Stimulated activated CD8-positive, alpha-beta memory T cell treated with anti-CD3 and anti-CD28 coated beads, Interleukin-4, amount 100 ng/mL, for 24 hours (primary cell): ENCODE measurements around the gene HOXC4.
A peak's percentile ranks its signal among the peaks of the same experiment; 100 is the strongest.
"Not testable (repeated sequence)": the region's sequence is repeated elsewhere in the genome, so short reads cannot be mapped to it uniquely, and the experiment has no call there.

Source experiments
- DNase-seq: peaks from one replicate; pipeline ENCODE4 v3.0.0-alpha.2; 2020; ENCODE audit warnings: low read depth

The HOXC4 gene

DNA sequence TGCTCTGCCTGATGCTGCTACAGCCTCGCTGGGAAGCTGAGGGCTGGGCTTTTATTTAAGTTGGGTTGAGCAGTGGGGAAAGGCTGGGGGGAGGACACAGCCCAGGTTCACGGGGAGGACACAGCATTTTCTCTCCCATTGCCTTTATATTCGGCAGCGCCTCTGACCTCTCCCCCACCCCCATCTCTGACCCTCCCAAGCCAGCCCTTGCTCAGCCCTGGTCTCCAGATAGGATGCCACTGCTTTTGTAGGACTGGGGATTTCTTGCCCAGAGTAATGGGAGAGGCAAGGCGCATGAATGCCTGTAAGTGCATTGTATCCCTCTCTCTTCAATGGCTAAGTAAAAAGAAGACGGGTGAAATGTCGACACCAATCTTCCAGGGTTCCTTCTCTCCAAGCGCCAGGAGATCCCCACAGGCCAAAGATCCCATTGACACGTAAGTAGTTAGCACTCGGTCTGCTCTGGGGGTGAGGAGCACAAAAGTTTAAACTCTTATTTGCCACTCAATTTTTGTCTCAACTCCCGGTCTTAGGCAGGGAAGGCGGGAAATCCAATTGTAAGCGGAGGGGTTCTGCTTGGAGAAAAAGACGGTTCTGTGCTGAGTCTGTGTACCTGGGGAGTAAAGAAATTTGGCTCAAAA, 4.6 kb downstream of the HOXC4 start:
- no peak for DNase-seq

DNA sequence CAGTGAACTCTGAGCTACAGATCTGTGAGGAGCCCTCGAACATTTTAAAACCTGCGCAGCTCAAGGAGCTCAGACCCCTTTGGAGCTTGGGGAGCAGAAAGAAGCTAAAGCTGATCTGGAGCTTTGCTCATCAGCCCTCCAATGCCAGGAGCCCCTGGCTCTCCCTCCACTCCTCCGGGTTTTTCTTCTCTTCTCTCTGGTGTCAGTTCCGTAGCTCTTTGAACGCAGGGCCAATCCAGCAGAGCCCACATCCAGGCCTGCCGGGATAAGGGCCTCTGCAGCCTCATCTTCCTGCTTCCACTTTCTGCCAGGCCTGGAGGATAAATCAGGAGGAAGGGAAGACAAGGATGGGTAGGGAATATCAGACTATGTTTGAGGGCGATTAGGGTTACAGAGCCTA, 6.0 kb downstream of the HOXC4 start:
- no peak for DNase-seq

DNA sequence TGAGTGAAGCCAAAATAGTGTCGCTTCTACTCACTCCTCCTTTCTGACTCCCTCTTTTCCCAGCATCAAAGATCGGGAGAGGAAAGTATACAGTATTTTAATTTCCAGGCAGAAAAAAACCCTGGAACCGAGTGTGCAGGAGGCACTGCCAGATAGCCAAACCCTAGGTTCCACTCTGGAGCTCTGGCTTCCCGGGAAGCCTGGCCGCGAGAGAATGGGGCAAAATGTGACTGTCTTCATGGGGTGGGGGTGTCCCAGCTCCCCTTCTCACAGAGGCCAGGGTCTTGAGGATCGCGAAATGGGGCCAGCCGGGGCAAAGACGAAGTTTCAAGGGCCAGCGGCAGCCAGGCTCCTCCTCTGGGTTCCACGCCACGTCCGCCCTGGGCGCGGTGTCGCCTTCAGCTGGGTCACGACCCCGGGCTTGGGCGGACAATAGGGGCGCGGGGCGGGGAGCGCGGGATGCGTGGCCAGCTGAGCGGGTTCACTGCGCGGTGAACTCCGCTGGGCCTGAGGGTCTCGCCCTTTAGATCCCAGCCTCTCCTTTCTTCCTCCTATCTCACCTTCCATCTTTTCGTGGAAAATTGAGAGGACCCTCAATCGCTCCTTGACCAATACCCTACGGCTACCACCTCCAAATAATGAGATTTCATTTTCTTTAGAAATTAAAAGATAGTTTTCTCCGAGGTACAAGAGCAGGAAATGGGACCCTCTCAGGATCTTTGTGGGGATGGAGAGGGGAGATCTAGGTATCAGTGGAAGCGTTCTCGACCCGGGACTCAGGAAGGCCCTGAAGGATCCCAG, 6.7 kb downstream of the HOXC4 start:
- no peak for DNase-seq

DNA sequence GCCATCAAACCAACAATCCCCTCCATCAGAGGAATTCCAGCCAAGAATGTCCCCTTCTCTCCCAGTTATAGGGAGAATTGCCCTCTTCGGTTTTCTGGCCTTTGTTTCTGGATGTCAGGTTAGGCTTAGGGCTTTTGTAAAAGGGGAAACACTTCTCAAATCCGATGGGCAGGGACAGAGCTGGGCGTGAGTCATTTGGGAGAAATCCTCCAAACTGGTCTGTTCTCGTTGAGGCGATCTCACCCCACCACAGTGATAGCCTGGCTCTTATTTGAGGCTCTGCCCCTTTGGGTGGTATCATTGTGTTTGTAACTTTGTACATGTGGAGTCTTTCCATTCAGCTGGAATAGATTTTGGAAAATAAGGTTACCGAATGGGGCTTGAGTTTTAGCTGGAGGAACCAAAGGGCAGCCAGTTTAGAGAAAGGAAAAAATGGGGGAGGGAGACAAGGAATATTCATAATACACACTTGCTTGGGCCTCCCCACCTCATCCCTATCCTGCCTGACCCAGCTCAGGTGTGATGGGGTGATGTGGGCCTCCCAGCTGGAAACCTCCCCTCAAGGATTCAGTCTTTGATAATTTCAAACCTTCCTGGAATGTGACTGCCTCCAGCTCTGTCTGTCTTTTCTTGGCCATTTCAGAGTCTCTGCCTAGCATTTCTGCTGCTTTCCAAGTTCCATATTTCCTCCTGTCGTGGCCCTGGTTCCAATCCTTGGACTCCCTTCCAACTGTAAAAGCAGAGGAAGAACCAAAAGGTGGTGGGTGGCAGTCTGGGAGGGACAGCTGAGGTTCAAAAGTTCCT, 7.5 kb downstream of the HOXC4 start:
- no peak for DNase-seq

DNA sequence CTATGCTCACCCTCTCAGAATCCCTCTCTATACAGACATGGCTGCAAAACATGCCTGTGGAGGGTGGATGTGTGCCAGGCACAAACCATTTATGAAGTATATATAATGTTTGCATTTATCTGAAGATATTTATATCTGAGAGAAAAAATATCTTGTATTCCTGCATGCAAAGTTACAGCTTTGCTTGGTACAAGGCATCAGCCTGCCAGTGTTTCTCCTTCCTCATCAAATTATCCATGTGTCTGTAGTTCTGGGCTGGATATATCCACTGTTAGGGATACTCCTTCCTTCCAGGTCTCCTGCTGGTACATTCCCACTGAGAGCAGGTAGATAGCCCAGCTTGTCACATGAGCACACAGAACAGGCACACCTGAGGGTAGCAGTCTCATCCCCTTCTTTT, 12.0 kb downstream of the HOXC4 start:
- DNase-seq = no peak

DNA sequence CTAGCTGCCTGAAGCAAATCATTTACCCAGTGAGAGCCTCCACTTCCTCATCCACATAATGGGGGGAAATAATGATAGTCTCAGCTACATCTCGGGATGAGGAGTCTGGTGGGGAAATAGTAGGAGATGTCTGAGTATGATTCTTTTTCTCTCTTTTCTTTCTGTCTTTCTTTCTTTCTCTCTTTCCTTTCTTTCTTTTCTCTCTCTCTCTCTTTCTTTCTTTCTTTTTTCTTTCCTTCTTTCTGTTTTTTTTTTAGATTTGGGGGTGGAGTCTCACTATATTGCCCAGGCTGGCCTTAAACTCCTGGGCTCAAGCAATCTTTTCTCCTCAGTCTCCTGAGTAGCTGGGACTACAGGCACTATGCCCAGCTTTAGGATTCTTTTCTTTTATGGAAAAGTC, 12.8 kb downstream of the HOXC4 start:
- DNase-seq = no peak

DNA sequence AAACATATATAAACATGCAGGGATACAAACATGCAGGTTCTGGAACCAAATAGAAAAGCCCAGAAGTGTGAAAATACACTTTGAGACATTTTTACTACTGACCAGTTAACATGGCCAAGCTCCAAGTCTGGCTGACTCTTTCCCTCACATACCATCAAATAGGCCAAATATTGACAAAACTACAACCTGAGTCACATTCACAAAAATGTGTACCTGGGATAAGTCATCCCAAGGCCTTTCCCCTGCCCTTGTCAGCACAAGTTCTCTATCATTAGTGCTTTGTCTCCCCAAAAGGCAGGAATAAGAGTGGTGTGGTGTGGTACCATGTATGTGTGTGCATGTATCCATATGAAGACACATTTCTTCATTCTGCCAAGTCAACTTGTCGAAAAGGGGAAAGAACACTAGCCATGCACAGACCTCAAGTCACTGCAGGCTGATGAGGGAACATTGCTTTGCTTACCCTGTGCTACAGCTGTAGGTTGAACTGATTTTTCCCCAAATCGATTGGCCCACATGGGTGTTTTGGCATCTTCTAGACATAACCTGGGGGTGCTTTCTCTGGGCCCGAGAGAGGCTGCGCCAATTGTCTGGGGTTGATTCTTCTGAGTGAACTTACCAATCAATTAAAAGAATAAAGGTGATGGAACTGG, 14.9 kb downstream of the HOXC4 start:
- DNase-seq = no peak

DNA sequence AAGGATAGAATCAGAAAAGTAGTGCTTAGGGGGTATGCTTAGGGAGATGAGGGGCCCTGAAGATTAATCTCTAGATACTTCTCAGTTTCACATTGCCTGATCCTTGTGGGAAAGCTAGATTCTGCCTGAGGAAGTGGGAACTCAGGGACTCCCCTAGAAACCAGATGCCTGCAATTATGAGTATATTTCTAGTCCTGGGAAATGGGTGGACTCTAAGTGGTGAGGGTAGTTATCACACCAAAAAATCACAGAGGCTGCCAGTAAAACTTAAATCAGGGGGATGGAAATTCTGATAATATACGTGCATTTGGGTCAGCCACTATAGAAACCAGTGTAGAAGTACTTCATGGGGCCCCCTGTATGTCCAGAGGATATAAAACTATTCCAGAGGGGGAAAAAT, 18.3 kb downstream of the HOXC4 start:
- DNase-seq = no peak

DNA sequence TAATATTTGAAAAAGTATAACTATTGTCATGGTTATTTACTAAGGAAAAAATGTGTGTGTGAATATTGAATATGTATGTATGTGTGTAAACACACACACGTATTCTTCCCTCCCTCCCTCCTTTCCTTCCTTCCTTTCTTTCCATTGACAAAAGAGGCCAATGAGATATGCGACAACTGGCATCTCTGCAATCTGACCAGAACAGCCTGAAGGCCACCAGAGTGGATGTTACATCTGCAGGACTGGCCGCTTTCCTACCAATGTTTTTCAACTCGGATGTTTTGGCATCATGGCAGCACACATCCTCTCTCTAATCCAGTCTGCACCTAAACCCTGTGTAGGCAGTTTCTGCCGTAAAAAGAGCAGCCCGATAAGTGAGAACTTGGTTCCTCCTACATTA, 20.7 kb downstream of the HOXC4 start:
- no peak for DNase-seq

DNA sequence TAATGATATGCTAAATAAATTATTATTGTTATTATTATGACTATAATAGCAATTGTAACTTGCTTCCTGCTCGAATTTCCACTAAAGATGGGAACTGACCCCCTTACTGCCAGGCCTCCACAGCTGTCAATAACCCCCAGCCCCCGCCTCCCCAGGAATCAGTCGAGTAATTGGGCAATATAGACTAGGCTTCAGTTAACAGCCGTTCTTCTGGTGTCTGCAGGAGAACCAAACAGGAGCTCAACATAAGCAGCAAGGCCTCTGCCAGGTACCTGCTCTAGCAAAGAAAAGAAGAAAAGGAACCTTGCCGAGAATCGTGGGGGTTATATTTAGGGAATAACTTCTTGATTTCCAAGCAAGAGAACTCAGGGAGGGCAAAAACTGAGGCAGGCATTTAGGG, 21.8 kb downstream of the HOXC4 start:
- no peak for DNase-seq

DNA sequence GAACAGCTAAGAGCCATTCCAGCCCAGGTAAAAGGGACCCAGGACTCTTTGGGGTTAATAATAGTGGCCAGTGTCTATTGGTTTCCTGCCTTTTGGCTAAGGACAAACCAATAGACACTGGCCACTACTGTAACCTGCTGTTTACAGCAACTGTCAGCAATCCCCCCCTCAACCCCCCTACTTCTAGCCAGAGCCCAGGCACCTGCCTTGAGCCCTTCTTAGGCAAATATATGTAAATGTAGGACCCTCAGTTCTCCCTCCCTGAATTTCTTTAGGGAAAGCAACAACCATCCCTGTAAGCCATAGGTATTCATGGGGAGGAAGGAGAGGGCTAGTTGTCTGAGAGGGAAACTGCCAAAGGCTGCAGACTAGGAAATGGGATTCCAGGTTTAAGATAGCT, 22.3 kb downstream of the HOXC4 start:
- DNase-seq = no peak

DNA sequence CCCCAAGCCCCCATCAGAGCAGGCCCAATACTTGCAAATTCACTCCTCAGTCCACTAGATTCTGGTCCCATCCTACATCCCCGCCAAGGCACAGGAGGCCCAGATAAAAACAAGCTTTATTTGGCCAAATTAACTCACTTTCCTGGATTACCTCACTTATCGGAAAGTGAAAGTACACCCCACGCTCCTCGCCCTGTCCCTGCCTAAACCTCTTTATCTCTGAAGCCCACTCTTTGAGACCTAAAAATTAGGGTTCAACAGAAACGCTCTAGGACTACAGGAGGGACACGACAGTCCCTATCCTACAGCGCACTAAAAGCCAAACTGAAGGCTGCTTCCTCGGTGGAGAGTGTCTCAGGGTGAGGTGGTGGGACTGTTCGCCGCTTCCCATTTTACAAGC, 24.2 kb downstream of the HOXC4 start:
- not testable (repeated sequence) for DNase-seq

DNA sequence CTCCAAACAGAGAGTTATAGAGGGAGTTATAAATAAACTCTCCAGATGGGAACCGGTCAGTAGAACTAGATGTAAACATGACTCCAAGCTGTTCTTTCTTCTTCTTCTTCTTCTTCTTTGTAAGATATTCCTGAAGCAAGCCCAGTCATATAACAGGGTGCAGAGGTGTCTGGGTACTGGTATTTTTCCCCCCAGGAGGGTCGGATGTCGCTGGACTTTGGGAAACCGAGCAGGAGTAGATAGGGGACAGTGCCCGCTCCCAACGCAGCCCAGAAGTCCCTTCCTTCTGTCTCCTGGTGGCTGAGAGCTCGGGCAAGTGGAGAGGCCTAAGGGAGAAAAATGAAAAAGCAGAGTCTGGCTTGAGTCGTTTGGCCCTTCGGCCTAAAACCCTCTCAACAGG, 25.5 kb downstream of the HOXC4 start:
- not testable (repeated sequence) for DNase-seq

DNA sequence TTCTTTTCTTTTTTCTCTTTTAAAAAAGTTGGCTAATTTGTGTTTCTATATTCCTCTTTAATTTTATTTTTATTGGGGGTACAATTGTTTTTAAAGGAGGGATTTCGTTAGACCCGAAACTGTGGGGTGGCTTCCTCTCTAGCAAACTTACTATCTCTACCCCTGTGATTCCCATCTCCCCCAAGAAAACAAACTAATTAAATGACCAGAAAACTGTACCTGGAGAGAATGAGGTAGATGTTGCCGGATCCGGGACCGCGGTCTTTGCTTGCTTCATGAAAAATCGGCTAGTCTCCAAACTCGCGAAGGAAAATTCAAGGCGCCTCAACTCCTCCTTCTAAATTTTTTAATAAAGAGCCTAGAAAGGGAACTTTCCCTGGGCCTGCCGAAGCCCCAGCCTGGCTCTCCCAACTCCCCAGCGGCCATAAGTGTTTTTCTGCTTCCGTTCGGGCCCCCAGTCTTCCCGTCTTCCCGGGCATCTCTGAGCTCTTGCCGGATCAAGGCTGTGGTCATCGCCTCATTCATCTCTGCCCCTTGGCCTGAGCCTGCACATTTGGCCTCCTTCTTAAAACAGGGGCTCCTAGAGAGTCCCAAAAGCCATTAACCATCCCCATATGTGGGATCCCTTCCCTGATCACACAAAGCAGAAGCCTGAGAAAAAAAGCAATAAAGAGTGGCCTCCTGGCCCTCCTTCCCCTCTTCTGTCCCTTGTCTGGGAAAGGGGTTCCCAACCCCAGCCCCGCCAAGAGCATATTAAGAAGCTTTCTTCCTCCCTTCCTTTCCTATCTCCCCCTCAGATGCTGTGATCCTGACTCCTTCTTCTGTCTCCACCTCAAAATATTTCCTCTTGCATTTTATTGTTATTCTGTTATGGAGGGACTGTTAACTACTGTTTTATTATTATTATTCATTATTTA, 26.6 kb downstream of the HOXC4 start:
- DNase-seq = not testable (repeated sequence)

DNA sequence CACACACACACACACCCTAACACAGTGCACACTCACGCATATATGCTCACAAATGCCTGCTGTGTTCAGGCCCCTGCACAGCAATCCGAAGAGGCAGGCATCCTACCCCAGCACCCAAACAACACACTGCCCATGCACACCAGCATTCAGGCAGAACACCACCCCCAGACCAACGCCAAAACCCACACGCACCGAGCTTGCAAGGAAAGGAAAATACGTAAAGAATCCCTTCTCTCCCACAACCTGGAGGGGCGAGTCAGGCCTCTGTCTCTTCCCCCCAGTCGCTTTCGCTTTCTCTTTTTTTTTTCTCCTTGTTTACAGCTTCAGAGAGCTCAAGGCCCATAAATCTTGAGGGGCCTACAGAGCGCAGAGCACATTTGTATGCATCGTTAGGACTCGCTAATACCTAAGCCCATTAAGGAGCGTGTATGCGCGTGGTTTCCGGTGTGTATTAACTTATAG, 27.4 kb downstream of the HOXC4 start:
- DNase-seq = not testable (repeated sequence)

DNA sequence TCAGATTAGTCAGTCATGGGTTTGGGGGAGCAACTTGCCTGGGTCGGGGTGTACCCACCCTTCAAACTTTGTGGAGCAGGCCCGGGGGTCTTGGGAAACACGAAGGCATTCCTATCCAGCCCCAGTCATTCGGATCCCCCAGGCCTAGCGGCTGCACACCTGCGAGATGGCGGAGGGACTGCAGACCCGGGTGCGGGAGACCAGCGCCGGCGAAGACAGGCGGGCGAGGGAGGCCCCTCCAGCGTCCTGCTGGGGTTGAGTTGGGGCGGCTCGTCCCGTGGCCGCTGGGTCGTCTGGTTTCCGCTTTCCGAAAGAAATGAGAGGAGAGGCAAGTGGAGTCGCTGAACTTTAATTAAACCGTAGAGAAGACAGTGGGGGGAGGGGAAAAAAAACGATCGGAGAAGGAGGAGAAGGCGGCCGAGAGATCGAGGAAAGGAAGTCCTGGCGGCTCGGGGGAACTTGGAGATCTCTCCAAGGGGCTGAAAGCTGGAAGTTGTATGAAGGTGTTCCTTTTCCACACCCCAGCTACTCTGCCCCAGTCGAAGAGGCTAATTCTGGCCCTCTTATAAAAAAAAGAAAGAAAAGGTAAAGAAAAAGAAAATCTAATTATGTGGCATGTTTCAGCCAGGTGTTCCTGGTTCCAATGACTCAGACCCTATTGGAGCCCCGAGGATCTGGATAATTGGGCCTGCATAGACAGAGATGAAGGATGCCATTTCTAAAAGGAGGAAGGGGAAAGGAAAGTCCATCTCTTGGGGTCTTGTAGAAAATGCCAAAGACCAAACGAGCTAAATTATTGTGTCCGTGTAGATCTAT, 28.2 kb downstream of the HOXC4 start:
- not testable (repeated sequence) for DNase-seq

DNA sequence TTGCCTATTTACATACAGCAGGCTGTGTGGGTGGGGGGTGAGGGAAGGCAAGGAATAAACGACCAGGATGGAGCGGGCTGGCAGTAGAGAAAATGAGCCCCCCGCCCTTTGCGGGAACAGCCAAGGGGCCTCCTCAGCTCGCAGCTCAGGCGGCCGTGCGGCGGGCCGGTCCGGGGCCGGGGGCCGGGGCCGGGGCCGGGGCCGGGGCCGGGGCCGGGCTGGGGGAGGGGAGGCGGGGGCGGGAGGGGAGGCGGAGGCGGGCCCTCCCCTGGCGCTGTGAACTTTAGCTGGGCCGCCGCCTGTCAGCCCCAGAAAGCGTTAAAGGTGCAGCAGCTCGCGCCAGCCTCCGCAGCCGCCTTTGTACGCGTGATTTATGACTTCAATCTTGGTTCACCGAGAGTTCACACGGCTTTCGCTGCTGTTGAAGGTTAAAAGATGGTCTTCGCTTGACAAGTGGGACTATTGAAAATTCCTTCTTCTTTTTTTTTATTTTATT, 28.8 kb downstream of the HOXC4 start:
- DNase-seq = peak; percentile 24

DNA sequence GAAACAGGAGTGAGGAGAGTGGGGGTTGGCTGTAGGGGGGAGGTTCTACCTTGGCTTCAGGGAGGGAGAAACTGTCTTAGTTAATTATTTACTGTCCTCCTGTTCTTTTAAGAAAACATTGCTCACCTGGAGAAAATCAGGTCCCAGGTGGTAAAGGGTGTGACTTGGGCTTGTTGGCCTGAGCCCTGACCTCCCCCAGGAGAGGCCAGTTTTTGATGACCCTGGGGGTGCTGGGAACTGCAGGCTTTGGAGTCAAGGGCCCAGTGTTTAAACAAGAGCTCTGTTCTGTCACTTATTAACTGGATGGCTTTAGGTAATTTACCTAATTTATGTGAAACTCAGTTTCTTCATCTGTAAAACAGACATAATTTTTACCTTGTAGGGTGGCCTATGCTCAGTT, 34.4 kb downstream of the HOXC4 start:
- DNase-seq = not testable (repeated sequence)

DNA sequence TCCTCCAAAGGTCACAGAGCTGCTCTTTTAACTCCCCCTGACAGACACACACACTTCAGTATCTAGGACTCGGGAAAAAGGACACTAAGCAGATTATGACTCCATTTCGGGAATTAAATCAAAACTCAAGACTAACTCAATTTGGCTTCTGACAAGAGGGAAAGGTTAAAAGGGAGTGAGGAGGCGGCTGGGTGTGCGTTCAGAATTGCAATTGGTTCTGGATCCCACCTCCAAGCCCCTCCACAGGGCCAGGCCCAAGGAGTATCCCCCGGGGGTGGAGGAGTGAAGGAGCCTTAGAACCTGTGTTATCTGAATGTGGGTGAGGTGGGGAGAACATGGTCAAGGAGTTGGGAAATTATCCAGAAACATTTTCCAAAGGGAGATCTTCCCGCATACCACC, 35.8 kb downstream of the HOXC4 start:
- not testable (repeated sequence) for DNase-seq

DNA sequence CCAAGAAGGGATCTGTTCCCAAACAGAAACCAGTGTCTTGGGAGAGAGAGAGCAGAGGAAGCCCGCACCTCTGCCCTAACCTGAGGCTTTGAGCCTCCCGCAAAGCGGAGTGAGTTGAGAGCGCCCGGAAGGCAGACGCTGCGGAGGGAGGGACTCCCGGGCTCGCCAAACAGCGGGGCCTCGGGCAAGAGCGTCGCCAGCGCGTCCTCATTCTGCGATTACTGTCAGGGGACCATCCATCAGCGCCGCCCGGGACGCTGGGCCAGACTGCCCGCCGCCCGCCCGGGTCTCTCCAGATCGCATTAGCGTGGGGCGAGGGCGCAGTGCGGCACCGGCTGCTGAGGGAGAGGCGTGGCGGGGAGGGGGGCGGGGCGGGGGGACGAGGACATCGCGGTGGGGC, 36.7 kb downstream of the HOXC4 start:
- not testable (repeated sequence) for DNase-seq
